Adrenal gland (tissue), 5 donors: ENCODE results near the gene PIWIL4.

ENCODE experiments used
- POLR2A ChIP-seq, 2 donors: fragments of 450-650 bp; IDR thresholded peaks; one replicate each; pipeline ENCODE4 v1.6.1; 2017; ENCODE audit warnings: antibody characterized with exemption in 2 of 2, mild to moderate bottlenecking in 2 of 2, moderate library complexity in 1 of 2
- TF ChIP-seq, protein P1 (sequence below), 6 experiments: fragments of 450-650 bp in 4 of 6; fragments of 200-600 bp in 2 of 6; sonication (generic) in 1 of 6; IDR thresholded peaks; 1 replicate in 5 of 6; 2 replicates in 1 of 6; pipeline versions ENCODE4 v1.5.1 to v1.8.0; 2016 to 2021; ENCODE audit warnings: antibody characterized with exemption in 6 of 6, mild to moderate bottlenecking in 2 of 6, moderate library complexity in 1 of 6
- donor health status: DM: no; HTN: no; CAD: no.

GRCh38 chr11:94558932-94559331 lies 8.2 kb upstream of the PIWIL4 start:
- TF ChIP-seq, protein P1, sequence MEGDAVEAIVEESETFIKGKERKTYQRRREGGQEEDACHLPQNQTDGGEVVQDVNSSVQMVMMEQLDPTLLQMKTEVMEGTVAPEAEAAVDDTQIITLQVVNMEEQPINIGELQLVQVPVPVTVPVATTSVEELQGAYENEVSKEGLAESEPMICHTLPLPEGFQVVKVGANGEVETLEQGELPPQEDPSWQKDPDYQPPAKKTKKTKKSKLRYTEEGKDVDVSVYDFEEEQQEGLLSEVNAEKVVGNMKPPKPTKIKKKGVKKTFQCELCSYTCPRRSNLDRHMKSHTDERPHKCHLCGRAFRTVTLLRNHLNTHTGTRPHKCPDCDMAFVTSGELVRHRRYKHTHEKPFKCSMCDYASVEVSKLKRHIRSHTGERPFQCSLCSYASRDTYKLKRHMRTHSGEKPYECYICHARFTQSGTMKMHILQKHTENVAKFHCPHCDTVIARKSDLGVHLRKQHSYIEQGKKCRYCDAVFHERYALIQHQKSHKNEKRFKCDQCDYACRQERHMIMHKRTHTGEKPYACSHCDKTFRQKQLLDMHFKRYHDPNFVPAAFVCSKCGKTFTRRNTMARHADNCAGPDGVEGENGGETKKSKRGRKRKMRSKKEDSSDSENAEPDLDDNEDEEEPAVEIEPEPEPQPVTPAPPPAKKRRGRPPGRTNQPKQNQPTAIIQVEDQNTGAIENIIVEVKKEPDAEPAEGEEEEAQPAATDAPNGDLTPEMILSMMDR (IDR thresholded peaks at IDR 0.05): no peak
- no peak for TF ChIP-seq POLR2A (IDR thresholded peaks at IDR 0.05)
